ENCODE results near the gene FLOT2.

DNA sequence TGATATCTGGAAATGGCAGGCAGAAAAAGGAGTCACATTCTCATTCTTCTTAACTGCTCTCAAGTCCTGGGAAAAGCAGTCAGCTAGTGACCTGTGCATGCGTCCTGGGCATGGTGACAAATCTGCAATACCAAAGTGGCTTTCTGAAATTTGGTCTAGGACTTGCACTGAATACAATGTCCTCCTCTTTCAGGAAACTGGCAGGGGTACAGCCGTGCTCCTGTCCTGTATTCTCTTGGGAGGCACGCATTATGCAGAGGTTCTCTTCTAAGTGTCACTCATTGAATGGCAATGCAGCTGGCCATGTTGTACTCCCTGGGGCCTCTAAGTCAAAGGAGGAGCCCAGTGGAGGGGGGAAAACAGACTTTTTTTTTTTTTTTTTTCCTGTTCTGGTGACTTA, 43.1 kb upstream of the FLOT2 start:
- no peak for TF ChIP-seq POLR2A (IDR thresholded peaks at IDR 0.05)
- TF ChIP-seq, protein P1, sequence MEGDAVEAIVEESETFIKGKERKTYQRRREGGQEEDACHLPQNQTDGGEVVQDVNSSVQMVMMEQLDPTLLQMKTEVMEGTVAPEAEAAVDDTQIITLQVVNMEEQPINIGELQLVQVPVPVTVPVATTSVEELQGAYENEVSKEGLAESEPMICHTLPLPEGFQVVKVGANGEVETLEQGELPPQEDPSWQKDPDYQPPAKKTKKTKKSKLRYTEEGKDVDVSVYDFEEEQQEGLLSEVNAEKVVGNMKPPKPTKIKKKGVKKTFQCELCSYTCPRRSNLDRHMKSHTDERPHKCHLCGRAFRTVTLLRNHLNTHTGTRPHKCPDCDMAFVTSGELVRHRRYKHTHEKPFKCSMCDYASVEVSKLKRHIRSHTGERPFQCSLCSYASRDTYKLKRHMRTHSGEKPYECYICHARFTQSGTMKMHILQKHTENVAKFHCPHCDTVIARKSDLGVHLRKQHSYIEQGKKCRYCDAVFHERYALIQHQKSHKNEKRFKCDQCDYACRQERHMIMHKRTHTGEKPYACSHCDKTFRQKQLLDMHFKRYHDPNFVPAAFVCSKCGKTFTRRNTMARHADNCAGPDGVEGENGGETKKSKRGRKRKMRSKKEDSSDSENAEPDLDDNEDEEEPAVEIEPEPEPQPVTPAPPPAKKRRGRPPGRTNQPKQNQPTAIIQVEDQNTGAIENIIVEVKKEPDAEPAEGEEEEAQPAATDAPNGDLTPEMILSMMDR (IDR thresholded peaks at IDR 0.05): no peak

Data from esophagus squamous epithelium (tissue), 4 donors.